Embryonic facial prominence (tissue), 1 donor: Measurements from ENCODE around the gene EXOSC10.

Experiments used
- DNase-seq: peaks from one replicate; pipeline ENCODE4 v3.0.0-alpha.2; 2016; ENCODE audit errors: extremely low spot score

The EXOSC10 gene

GRCh38 chr1:11099310-11100148, at the start of gene EXOSC10:
EXOSC10 (minus strand) TSS chr1:11099869; CDS start chr1:11099831, 38 bp downstream.
- peak; percentile 85 for DNase-seq

GRCh38 chr1:11147197-11147770, 47.6 kb upstream of the EXOSC10 start:
- DNase-seq: no peak

GRCh38 chr1:11145741-11146140, 46.1 kb upstream of the EXOSC10 start:
- DNase-seq: no peak

GRCh38 chr1:11144570-11145256, 45.0 kb upstream of the EXOSC10 start:
- no peak for DNase-seq

- no peak for DNase-seq
These were observed 44.2 kb upstream of the EXOSC10 start for GRCh38 chr1:11143907-11144306.

- no peak for DNase-seq
These were observed 43.7 kb upstream of the EXOSC10 start for GRCh38 chr1:11143401-11143800.

GRCh38 chr1:11142618-11143391, 43.1 kb upstream of the EXOSC10 start:
- DNase-seq: no peak

GRCh38 chr1:11138952-11139351, 39.3 kb upstream of the EXOSC10 start:
- no peak for DNase-seq

GRCh38 chr1:11138029-11138428, 38.4 kb upstream of the EXOSC10 start:
- no peak for DNase-seq

GRCh38 chr1:11134898-11135266, 35.2 kb upstream of the EXOSC10 start:
- DNase-seq: no peak

GRCh38 chr1:11134251-11134897, 34.7 kb upstream of the EXOSC10 start:
- DNase-seq: no peak

GRCh38 chr1:11132563-11133293, 33.1 kb upstream of the EXOSC10 start:
- DNase-seq: no peak

GRCh38 chr1:11131816-11132215, 32.1 kb upstream of the EXOSC10 start:
- DNase-seq: no peak

- no peak for DNase-seq
These were observed 30.7 kb upstream of the EXOSC10 start for GRCh38 chr1:11130406-11130805.

GRCh38 chr1:11129649-11130390, 30.2 kb upstream of the EXOSC10 start:
- no peak for DNase-seq

- no peak for DNase-seq
These were observed 26.9 kb upstream of the EXOSC10 start for GRCh38 chr1:11126569-11126968.

- DNase-seq: no peak
These were observed 26.3 kb upstream of the EXOSC10 start for GRCh38 chr1:11125931-11126330.

- DNase-seq: no peak
These were observed 25.3 kb upstream of the EXOSC10 start for GRCh38 chr1:11124965-11125364.

GRCh38 chr1:11116318-11116717, 16.6 kb upstream of the EXOSC10 start:
- DNase-seq: no peak

- DNase-seq: no peak
These were observed 15.3 kb upstream of the EXOSC10 start for GRCh38 chr1:11114966-11115365.
